HG03521 (cell line): ENCODE measurements around the gene BTNL8.

Source experiments
- ATAC-seq: cut with Tn5 transposase; IDR thresholded peaks from one replicate; pipeline ENCODE4 v1.9.1; 2021; ENCODE audit warnings: mild to moderate bottlenecking, moderate library complexity; ENCODE audit not compliant: unreplicated experiment

The BTNL8 gene, protein sequence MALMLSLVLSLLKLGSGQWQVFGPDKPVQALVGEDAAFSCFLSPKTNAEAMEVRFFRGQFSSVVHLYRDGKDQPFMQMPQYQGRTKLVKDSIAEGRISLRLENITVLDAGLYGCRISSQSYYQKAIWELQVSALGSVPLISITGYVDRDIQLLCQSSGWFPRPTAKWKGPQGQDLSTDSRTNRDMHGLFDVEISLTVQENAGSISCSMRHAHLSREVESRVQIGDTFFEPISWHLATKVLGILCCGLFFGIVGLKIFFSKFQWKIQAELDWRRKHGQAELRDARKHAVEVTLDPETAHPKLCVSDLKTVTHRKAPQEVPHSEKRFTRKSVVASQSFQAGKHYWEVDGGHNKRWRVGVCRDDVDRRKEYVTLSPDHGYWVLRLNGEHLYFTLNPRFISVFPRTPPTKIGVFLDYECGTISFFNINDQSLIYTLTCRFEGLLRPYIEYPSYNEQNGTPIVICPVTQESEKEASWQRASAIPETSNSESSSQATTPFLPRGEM

DNA sequence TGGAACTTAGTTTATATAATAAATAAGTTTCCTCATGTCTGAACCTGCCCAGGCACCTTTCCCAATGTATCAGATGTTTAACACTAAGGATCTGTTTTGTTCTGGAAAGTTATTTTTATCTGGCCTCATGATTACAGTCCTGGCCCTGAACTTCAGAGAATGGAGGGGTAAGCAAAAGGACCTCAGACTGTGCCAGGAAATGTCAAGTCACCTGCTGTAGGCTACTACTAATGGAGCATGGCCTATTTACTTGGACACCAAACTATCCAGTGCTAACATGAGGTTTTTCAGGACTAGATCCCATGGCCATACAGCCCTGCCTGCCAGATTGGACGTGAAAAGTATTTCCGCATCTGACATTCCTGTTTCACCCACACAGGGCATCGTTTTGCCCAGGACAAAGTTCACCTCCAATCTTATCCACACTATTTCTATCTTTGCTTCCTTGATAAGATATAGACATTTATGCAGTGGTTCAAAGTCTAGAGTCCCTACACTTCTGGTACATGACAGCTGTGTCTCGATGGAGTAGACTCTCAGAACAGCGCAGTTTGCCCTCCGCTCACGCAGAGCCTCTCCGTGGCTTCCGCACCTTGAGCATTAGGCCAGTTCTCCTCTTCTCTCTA lies at the start of gene BTNL8:
TSS of gene BTNL8 (plus strand) at position 539 of the 626 bp plus-strand sequence. CDS start 152 bp downstream, outside the sequence.
- no peak for ATAC-seq

- ATAC-seq: no peak
Observed at GRCh38 chr5:180849827-180850226, 49.1 kb upstream of the BTNL8 start.

DNA sequence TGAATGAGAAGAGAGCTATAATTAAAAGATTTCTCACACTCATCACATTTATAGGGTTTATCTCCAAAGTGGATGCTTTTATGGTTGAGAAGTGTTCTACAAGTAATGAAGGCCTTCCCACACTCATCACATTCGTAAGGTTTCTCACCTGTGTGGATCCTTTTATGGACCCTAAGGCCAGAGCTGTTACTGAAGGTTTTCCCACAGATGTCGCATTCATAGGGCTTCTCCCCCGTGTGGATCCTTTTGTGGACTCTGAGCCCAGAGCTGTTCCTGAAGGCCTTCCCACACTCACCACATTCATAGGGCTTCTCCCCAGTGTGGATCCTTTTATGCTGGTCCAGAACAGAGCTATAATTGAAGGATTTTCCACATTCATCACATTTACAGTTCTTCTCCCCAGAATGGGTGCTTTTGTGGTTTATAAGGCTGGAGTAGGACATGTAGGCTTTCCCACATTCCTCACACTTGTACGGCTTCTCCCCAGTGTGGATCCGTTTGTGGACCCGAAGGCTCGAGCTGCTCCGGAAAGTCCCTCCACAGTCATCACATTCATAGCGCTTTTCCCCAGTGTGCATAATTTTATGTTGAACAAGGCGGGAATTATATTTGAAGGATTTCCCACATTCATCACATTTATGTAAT lies 48.4 kb upstream of the BTNL8 start:
- ATAC-seq: no peak

DNA sequence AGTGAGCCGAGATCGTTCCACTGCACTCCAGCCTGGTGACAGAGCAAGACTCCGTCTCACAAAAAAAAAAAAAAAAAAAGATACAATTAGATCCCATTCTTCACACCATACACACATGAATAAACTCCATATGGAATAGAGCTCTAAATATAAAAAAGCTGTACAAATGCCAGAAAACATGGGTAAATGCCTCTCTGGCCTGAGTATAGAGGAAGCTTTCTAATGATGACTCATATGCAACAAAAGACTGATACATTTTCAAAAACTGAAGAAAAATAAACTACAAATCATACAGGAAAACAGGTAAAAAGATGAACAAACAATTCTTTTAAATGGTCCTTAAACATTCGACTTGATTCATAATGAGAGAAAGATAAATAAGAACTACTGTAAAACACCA lies 46.5 kb upstream of the BTNL8 start:
- ATAC-seq: no peak

DNA sequence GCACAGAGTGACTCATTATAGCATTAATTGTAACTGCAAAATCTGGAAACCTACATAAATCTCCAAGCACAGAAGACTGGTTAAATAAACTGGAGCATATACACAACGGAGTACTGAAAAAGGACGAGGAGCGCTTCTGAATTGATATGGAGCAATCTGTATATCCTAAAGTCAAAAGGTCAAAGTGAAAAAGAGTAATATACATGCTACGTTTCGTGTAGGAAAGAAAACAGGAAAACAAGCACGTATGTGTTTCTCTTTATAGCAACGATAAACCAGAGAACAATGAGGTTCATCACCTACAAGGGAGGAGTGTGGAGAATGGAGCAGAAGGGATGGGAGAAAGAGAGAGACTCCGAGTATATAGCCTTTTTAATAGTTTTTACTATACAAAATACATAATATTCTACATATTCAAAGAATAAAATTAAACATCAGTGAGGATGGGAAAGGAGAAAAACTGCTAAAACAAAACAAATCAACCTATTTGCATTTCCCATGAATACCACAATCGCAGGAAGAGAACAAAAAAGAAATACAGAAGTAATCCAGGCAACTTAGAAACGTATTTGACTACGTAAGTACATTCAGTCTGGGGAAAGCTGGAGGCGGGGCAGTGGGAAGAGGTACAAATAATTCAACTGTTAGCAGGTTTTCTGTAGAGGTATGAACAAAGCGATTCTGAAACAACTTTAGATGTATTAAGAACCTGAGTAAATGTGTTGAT lies 45.7 kb upstream of the BTNL8 start:
- no peak for ATAC-seq

- ATAC-seq: no peak
Observed at GRCh38 chr5:180853848-180854176, 45.1 kb upstream of the BTNL8 start.

GRCh38 chr5:180858586-180858985 lies 40.4 kb upstream of the BTNL8 start:
- ATAC-seq: no peak

- peak; percentile 48 for ATAC-seq
Observed at GRCh38 chr5:180860273-180860886, 38.6 kb upstream of the BTNL8 start.

DNA sequence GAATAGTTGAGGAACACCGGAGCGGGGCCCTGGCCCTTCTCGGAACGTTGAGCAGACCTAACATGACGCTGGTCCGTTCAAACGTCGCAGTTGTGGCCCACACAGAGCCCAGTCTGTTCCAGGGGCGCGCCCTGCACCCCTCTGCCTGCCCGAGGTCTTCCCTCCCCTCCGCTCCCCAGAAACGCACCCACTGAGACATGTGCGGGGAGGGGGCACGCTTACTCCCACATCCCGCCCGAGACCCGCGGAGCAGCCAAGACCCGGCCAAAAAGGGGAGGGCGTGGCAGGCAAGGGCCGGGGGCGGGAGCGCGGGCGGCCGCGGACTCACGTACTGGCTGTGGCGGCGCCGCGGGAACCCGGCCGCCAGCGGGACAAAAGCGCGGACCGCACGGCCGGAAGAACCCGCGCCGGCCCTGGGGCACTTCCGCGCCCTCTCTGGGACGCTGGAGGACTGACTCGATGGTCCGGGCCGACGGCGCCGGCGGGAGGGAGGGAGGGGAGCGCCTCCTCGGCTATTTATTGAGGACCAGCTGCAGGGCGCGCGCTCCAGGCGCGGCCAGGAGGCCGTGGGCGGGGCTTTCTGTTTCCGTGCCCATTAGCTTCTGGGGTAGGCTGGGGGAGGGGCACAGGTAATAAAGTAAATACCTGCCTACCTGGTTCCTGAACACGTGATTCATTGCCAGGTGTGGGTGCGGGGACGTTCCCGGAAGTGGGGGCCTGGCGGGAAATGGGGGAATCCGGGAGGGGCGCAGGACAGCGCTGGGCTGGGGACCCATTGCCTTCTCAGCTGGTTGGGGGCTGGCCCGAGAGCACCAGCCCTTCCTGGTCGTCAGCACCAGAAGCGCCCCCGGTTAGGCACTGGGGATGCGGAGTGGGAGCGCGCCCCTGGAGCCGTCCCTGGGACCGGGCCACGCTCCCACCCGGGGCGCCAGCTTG lies 37.8 kb upstream of the BTNL8 start, which contains the start of gene ZFP62:
TSS of gene ZFP62 (minus strand) at position 390 of the 936 bp plus-strand sequence. CDS start at position 333, 57 bp downstream.
- peak; percentile 87 for ATAC-seq

- ATAC-seq: no peak
Observed at GRCh38 chr5:180862645-180863044, 36.3 kb upstream of the BTNL8 start.

GRCh38 chr5:180865981-180866695 lies 32.8 kb upstream of the BTNL8 start:
- ATAC-seq: no peak

GRCh38 chr5:180866985-180867384 lies 32.0 kb upstream of the BTNL8 start:
- ATAC-seq: no peak

- ATAC-seq: no peak
Observed at GRCh38 chr5:180868960-180869359, 30.0 kb upstream of the BTNL8 start.

GRCh38 chr5:180869587-180869986 lies 29.4 kb upstream of the BTNL8 start:
- no peak for ATAC-seq

DNA sequence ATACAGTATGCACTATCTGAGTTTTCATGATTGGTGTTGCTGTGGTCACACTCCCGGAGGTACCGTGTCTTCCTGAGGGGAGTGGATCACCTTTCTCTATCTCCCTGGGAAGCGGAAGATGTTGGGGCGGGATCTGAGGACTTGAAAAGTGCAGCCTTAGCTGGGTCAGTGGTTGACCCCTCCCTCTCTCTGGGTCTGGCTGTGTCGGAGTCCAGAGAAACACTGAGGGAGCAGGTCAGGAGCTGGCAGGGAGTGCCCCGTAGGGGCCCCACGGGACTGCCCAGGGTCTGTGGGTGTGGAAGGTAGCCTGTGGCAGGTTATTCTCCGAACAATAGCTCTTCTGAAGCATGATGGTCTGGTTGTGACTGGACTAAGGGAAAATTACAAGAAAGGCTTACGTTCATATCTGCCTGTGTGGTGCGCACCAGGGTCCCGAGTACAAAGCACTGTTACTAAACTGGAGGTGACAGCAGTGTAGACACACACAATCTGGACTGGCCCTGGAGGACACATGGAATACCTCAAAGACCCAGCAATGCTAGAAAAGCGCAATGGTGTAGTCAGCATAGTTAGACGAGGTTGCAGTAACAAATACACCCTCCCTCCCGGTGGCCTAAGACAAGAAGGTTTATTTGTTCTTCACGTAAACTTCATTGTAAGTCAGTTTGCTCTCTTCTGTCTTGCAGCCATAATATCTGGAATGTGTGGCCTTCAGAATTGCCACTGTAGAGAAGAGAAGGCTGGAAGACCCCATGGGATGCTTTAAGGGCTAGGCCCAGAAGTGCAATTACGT lies 28.5 kb upstream of the BTNL8 start:
- ATAC-seq: no peak

- no peak for ATAC-seq
Observed at GRCh38 chr5:180872419-180872818, 26.5 kb upstream of the BTNL8 start.

GRCh38 chr5:180873615-180874520 lies 25.1 kb upstream of the BTNL8 start:
- no peak for ATAC-seq
